Omental fat pad (tissue), 4 donors: ENCODE results near the gene FBH1. TPM values are rescaled to one million over a fixed set of nuclear protein-coding genes. Genes with fewer than 3 reads are reported as not detected.

Source experiments
- ATAC-seq: fragments of 150-250 bp; one replicate; pipeline ENCODE4 v1.9.1; 2016; ENCODE audit warnings: mild to moderate bottlenecking, moderate library complexity; ENCODE audit not compliant: low FRiP score
- DNase-seq: peaks from one replicate; pipeline ENCODE4 v3.0.0-alpha.2; 2019; ENCODE audit warnings: low spot score
- total RNA-seq, 4 donors: library from RNA; depleted of rRNA; stranded (reverse); fragments of >200 nt; gene quantifications; one replicate each; pipeline ENCODE4 v1.1.0, GENCODE V29; 2016
- TF ChIP-seq, protein P1 (sequence below), 3 donors: fragments of 450-650 bp; IDR thresholded peaks; one replicate each; pipeline ENCODE4 v1.5.1; 2016 to 2017; ENCODE audit warnings: antibody characterized with exemption in 3 of 3, mild to moderate bottlenecking in 3 of 3, moderate library complexity in 2 of 3

FBH1 gene
- total RNA-seq, 4 donors from 2014 or later: 79.2 to 129 (median 81.4) TPM

DNA sequence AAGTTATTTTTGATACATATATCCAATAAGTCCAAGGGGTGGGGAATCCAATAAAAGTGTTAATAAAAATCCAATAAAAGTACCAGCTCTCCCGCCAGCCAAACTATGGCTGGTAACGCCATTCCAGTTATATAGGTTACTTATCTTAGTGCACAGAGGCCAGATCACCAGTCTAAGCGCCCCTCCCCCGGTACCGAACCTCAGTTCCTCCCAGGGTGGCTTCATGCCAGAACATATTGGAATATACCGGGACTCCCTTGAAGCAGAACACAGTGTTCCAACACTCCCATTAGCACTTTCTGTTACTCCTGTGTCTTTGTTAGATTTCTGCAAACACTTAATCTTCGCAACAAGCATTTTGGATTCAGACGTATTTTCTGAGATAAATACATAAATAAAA is 7.5 kb downstream of the FBH1 start:
- no peak for ATAC-seq

GRCh38 chr10:5898163-5898562 is 8.1 kb downstream of the FBH1 start:
- ATAC-seq: no peak
- TF ChIP-seq, protein P1, sequence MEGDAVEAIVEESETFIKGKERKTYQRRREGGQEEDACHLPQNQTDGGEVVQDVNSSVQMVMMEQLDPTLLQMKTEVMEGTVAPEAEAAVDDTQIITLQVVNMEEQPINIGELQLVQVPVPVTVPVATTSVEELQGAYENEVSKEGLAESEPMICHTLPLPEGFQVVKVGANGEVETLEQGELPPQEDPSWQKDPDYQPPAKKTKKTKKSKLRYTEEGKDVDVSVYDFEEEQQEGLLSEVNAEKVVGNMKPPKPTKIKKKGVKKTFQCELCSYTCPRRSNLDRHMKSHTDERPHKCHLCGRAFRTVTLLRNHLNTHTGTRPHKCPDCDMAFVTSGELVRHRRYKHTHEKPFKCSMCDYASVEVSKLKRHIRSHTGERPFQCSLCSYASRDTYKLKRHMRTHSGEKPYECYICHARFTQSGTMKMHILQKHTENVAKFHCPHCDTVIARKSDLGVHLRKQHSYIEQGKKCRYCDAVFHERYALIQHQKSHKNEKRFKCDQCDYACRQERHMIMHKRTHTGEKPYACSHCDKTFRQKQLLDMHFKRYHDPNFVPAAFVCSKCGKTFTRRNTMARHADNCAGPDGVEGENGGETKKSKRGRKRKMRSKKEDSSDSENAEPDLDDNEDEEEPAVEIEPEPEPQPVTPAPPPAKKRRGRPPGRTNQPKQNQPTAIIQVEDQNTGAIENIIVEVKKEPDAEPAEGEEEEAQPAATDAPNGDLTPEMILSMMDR (IDR thresholded peaks at IDR 0.05): no peak
- no peak for DNase-seq

More for the DNA sequence above, 7.5 kb downstream of the FBH1 start:
- no peak for DNase-seq
- TF ChIP-seq, protein P1 (IDR thresholded peaks at IDR 0.05): no peak

GRCh38 chr10:5900247-5900646 is 10.2 kb downstream of the FBH1 start:
- TF ChIP-seq, protein P1 (IDR thresholded peaks at IDR 0.05): no peak
- DNase-seq (no peak), ATAC-seq (no peak)

DNA sequence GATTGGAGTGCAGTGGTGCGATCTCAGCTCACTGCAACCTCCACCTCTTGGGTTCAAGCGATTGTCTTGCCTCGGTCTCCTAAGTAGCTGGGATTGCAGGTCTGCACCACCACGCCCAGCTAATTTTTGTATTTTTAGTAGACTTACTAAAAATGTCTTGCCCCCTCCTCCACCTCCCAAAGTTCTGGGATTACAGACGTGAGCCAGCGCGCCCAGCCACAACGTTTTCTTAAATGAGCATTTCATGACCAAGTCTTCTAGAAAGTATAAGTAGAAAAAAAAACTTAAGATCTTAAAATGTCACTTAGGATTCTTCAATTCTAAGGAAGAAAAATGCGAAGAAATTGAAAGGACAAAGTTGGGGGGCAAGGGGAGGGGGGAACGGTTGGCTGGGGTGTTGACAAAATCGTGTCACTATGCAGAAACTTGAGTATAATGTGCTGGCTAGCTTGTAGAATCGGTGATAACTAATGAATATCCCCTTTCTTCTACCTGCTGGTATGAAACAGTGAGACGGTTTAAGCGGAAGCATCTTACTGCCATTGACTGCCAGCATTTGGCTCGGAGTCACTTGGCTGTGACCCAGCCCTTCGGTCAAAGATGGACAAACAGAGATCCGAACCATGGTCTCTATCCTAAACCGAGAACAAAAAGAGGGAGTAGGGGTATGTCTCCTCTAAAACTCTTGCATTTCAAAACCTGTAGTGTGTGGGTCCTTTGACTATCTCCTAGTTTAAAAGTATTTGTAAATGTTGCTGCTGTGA is 12.7 kb downstream of the FBH1 start:
- TF ChIP-seq, protein P1 (IDR thresholded peaks at IDR 0.05): no peak
- DNase-seq: no peak
- no peak for ATAC-seq

DNA sequence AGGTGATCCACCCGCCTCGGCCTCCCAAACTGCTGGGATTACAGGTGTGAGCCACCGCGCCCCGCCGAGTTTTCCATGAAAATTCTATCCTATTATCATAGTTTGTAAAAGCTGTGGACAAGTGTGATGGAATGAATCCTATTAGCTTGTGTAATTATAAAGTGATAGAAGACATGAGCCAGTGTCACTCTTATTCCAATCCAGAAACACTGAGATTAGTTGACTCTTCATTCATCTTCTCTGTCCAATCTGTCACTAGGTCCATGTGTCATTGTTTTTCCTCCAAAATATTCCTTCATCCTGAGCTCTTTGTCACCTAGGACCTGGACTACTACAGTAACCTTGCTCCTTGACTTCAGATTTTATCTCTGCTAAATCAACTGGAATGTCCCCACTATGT is 13.5 kb downstream of the FBH1 start:
- ATAC-seq (no peak), DNase-seq (no peak)
- TF ChIP-seq, protein P1 (IDR thresholded peaks at IDR 0.05): no peak

DNA sequence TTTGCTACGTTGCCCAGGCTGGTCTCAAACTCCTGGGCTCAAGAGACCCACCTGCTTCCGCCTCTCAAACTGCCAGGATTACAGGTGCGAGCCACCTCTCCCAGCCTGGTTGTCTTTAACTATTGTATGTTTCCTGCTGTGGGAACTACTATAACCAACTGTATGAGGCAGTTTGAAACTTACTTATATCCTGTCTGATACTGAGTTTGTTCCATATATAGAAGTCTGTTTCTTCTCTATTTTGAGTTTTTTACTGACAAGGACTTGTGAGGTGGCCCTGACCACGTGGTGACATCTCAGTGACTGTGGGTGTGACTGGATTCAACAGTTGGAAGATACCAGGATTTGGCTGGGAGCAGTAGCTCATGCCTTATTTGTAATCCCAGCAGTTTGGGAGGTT is 14.2 kb downstream of the FBH1 start:
- ATAC-seq (no peak), DNase-seq (no peak)
- TF ChIP-seq, protein P1 (IDR thresholded peaks at IDR 0.05): no peak

DNA sequence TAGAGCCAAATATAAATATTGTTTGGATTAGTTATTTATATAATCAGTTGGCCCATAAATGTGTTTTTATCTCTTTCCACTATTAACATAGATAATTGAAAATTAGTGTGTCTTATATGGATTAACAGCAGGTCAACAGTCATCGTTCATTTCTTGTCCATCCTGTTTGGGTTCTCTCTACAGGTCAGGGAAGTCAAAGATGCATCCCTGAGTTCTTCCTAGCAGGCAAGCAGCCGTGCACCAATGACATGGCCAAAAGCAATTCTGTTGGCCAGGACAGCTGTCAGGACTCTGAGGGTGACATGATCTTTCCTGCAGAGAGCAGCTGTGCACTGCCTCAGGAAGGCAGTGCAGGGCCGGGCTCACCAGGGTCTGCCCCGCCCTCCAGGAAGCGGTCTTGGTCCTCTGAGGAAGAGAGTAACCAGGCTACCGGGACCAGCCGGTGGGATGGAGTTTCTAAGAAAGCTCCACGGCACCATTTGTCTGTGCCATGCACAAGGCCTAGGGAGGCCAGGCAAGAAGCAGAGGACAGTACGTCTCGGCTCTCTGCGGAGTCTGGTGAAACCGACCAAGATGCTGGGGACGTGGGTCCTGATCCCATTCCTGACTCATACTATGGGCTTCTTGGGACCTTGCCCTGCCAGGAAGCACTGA is 15.9 kb downstream of the FBH1 start:
- DNase-seq (no peak), ATAC-seq (no peak)
- TF ChIP-seq, protein P1 (IDR thresholded peaks at IDR 0.05): no peak
